IMR-90 (cell line): Measurements from ENCODE around the gene MINDY3. TPM values are rescaled to one million over a fixed set of nuclear protein-coding genes. Genes with fewer than 3 reads are reported as not detected.

Experiments
- ATAC-seq: fragments of 200-7000 bp; cut with Tn5 transposase; 2 replicates; pipeline ENCODE4 v1.9.1; 2020; ENCODE audit warnings: low read depth, mild to moderate bottlenecking, moderate library complexity
- BruUV-seq: library from RNA; stranded (reverse); fragments of 400-500 nt; replicated peaks from 2 replicates; lab custom pipeline; 2021; lab: Mats Ljungman, UMichigan
- CTCF ChIA-PET: fragments of 300-600 bp; formaldehyde crosslinking; extraction: SDS; loops from one replicate; lab custom pipeline; 2021; ENCODE audit warnings: antibody characterized with exemption; lab: Yijun Ruan, JAX
- POLR2A ChIA-PET: fragments of 300-600 bp; sonication (Branson Sonifier 250); formaldehyde crosslinking; loops from one replicate; lab custom pipeline; 2022; ENCODE audit warnings: antibody characterized with exemption; ENCODE audit not compliant: unreplicated experiment; lab: Charles Lee
- DNase-seq: peaks from one replicate; pipeline ENCODE4 v3.0.0; 2013
- H2AFZ ChIP-seq: replicated peaks from 2 replicates; pipeline ENCODE3; 2013; ENCODE audit warnings: low read length, mild to moderate bottlenecking; ENCODE audit not compliant: poor library complexity
- H2AK5ac ChIP-seq: 2 replicates; pipeline ENCODE4 v1.6.1; 2013; ENCODE audit warnings: low read depth, low read length, inconsistent platforms
- H2AK9ac ChIP-seq: replicated peaks from 2 replicates; pipeline ENCODE3; 2013; ENCODE audit warnings: mild to moderate bottlenecking, low read depth, low read length, moderate library complexity; ENCODE audit not compliant: poor library complexity
- H2BK120ac ChIP-seq: 2 replicates; pipeline ENCODE4 v1.6.1; 2013; ENCODE audit warnings: low read depth, low read length, inconsistent platforms
- H2BK15ac ChIP-seq: 3 replicates; pipeline ENCODE4 v1.6.1; 2013; ENCODE audit warnings: low read depth, low read length, inconsistent platforms
- H2BK20ac ChIP-seq: 2 replicates; pipeline ENCODE4 v1.6.1; 2013; ENCODE audit warnings: low read depth, mild to moderate bottlenecking, inconsistent platforms, low read length, moderate library complexity
- H2BK5ac ChIP-seq: 2 replicates; pipeline ENCODE4 v1.6.1; 2013; ENCODE audit warnings: mild to moderate bottlenecking, low read depth, low read length, inconsistent platforms; ENCODE audit not compliant: poor library complexity, severe bottlenecking
- H3K14ac ChIP-seq: replicated peaks from 2 replicates; pipeline ENCODE4 v1.6.1; 2013; ENCODE audit warnings: low read depth, low read length, inconsistent platforms
- H3K18ac ChIP-seq: 2 replicates; pipeline ENCODE4 v1.6.1; 2013; ENCODE audit warnings: low read depth, low read length, control low read depth
- H3K23ac ChIP-seq: 2 replicates; pipeline ENCODE4 v1.6.1; 2013; ENCODE audit warnings: low read depth, low read length, inconsistent platforms
- H3K27ac ChIP-seq: 2 replicates; pipeline ENCODE4 v1.5.1; 2013; ENCODE audit warnings: mild to moderate bottlenecking, control low read depth, low read length; ENCODE audit not compliant: insufficient read depth
- H3K27me3 ChIP-seq: 2 replicates; pipeline ENCODE4 v1.6.1; 2013; ENCODE audit warnings: low read length; ENCODE audit not compliant: control insufficient read depth, insufficient read depth
- H3K36me3 ChIP-seq: 2 replicates; pipeline ENCODE4 v1.6.1; 2013; ENCODE audit warnings: low read length, mixed read lengths; ENCODE audit not compliant: control insufficient read depth, insufficient read depth
- H3K4ac ChIP-seq: 2 replicates; pipeline ENCODE4 v1.6.1; 2013; ENCODE audit warnings: low read depth, low read length, inconsistent platforms
- H3K4me1 ChIP-seq: 2 replicates; pipeline ENCODE4 v1.6.1; 2013; ENCODE audit warnings: low read length, mixed read lengths; ENCODE audit not compliant: control insufficient read depth, insufficient read depth
- H3K4me2 ChIP-seq: 2 replicates; pipeline ENCODE4 v1.6.1; 2013; ENCODE audit warnings: low read depth, mild to moderate bottlenecking, control low read depth, low read length, moderate library complexity
- H3K4me3 ChIP-seq: 2 replicates; pipeline ENCODE4 v1.5.1; 2013; ENCODE audit warnings: low read depth, mild to moderate bottlenecking, control low read depth, low read length, moderate library complexity; ENCODE audit not compliant: insufficient read depth
- H3K56ac ChIP-seq: 2 replicates; pipeline ENCODE4 v1.6.1; 2013; ENCODE audit warnings: low read length, inconsistent platforms; ENCODE audit not compliant: insufficient read depth; ENCODE audit errors: extremely low read depth
- H3K79me1 ChIP-seq, 2 experiments: 2 replicates each; pipeline ENCODE4 v1.6.1; 2013; ENCODE audit warnings: low read length in 2 of 2, inconsistent platforms in 1 of 2, low read depth in 1 of 2
- H3K9ac ChIP-seq: 2 replicates; pipeline ENCODE4 v1.6.1; 2013; ENCODE audit warnings: low read depth, low read length, control low read depth
- H3K9me1 ChIP-seq: 2 replicates; pipeline ENCODE4 v1.6.1; 2013; ENCODE audit warnings: low read length, inconsistent platforms; ENCODE audit not compliant: insufficient read depth
- H3K9me3 ChIP-seq: 2 replicates; pipeline ENCODE4 v1.6.1; 2013; ENCODE audit warnings: low read length; ENCODE audit not compliant: control insufficient read depth, insufficient read depth
- H4K20me1 ChIP-seq: 2 replicates; pipeline ENCODE4 v1.6.1; 2013; ENCODE audit warnings: low read length, inconsistent platforms; ENCODE audit not compliant: insufficient read depth
- H4K5ac ChIP-seq: 2 replicates; pipeline ENCODE4 v1.6.1; 2013; ENCODE audit warnings: mild to moderate bottlenecking, low read depth, low read length, control low read depth
- H4K8ac ChIP-seq, 2 experiments: 2 replicates each; pipeline ENCODE4 v1.6.1; 2013; ENCODE audit warnings: low read depth in 2 of 2, low read length in 2 of 2, control low read depth in 1 of 2, inconsistent platforms in 1 of 2
- H4K91ac ChIP-seq: 2 replicates; pipeline ENCODE4 v1.6.1; 2013; ENCODE audit warnings: low read depth, low read length, inconsistent platforms; ENCODE audit not compliant: insufficient read depth
- MAZ ChIP-seq: IDR thresholded peaks from 2 replicates; pipeline ENCODE4 v1.6.1; 2012; ENCODE audit warnings: low read depth, mild to moderate bottlenecking, low read length, improper control_type of control experiment, moderate library complexity, borderline replicate concordance
- WGBS, 2 experiments: methylation state at CpG; one replicate each; pipeline versions ENCODE4 v1.1.5 to v1.1.7; 2013; ENCODE audit warnings: missing lambda C conversion rate in 2 of 2; ENCODE audit not compliant: insufficient read length in 1 of 2; ENCODE audit errors: extremely low coverage in 2 of 2; 5-methylcytosine and 5-hydroxymethylcytosine counted together
- dilution Hi-C: fragments of 300-500 bp; cut with HindIII; formaldehyde crosslinking; loops from one replicate; pipeline ENCODE4 v1.14.3; 2018; ENCODE audit warnings: low sequenced_read_pairs; ENCODE audit not compliant: unreplicated experiment
- in situ Hi-C: fragments of 300-500 bp; cut with MboI; formaldehyde crosslinking; loops from 3 replicates; pipeline ENCODE4 v1.14.3; 2019; ENCODE audit warnings: low sequenced_read_pairs, inconsistent platforms, mixed read lengths
- intact Hi-C: fragments of 100-400 bp; cut with micrococcal nuclease; formaldehyde crosslinking; loops from 2 replicates; pipeline ENCODE4 v1.10.0; 2022
- polyA plus RNA-seq, 3 experiments: library from polyadenylated mRNA; depleted of rRNA; stranded (reverse); fragments of >200 nt; gene quantifications; 2 replicates each; pipeline ENCODE4 v1.2.3, GENCODE V29; 2012; ENCODE audit warnings: low replicate concordance in 1 of 3
- total RNA-seq: library from RNA; depleted of rRNA; stranded (reverse); fragments of >200 nt; gene quantifications from 2 replicates; pipeline ENCODE4 v1.2.3, GENCODE V29; 2012
- TF ChIP-seq, protein P1 (sequence below): fragments of 150-350 bp; IDR thresholded peaks from 2 replicates; pipeline ENCODE4 v1.6.1; 2017; ENCODE audit warnings: mild to moderate bottlenecking, antibody characterized with exemption, low read length, low read depth

Gene MINDY3
- total and polyA plus RNA-seq, 2 of the 4 experiments (the other 2 are of a cell fraction): 13.9 to 14.5 TPM

DNA sequence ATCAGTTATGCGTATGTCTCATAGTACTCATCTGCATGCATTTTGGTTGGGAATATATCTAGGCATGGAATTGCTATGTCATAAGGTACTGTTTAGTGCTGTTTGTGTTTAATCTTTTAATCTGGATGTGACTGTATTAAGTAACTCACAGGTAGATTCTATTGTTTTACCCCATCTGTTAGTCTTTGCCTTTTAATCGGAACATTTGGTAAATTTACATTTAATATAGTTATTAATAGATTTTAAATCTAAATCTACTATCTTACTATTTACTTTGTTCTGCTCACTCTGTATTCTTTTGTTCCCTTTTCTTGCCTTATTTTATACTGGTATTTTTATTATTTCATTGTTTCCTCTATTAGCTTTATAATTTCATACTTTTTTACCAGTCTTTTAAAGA, 130.0 kb downstream of the MINDY3 start:
- in situ Hi-C loops (no loop called here), dilution Hi-C loops (no loop called here), intact Hi-C loops (no loop called here)
- ATAC-seq (no peak), DNase-seq (no peak)
- no CpG with 5 or more reads among the region's 2 CpGs for WGBS, 2 experiments
- Histone ChIP-seq H3K27ac (no peak overlapping the region), H3K36me3 (no peaks in the 10 kb centered on the region), H3K23ac (no peak overlapping the region), H2AK5ac (no peak overlapping the region), H3K4me1 (no peaks in the 10 kb centered on the region), H4K8ac (no peak overlapping the region), H3K9me3 (no peaks in the 10 kb centered on the region), H3K27me3 (peaks cover 8% of the 10 kb centered on the region), H3K9ac (no peak overlapping the region), H3K18ac (no peak overlapping the region), H3K9me1 (no peaks in the 10 kb centered on the region), H2BK20ac (no peak overlapping the region), H4K20me1 (no peaks in the 10 kb centered on the region), H2AFZ (no peak overlapping the region), H2BK5ac (no peak overlapping the region), H3K79me1 (no peaks in the 10 kb centered on the region), H3K4me2 (no peak overlapping the region), H3K56ac (no peak overlapping the region), H2BK120ac (no peak overlapping the region), H3K4me3 (no peak overlapping the region), H4K5ac (no peak overlapping the region), H3K4ac (no peak overlapping the region), H2AK9ac (no peak overlapping the region), H2BK15ac (no peak overlapping the region), H4K91ac (no peak overlapping the region), H3K14ac (no peak overlapping the region)
- TF ChIP-seq MAZ: no peak
- TF ChIP-seq, protein P1, sequence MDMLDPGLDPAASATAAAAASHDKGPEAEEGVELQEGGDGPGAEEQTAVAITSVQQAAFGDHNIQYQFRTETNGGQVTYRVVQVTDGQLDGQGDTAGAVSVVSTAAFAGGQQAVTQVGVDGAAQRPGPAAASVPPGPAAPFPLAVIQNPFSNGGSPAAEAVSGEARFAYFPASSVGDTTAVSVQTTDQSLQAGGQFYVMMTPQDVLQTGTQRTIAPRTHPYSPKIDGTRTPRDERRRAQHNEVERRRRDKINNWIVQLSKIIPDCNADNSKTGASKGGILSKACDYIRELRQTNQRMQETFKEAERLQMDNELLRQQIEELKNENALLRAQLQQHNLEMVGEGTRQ: no peak
- ChIA-PET CTCF (no interaction called here), POLR2A (no interaction called here)
- BruUV-seq: no TSS peak
